GM21526 (cell line): ENCODE data around the gene HMHB1.

Experiments
- ATAC-seq: cut with Tn5 transposase; IDR thresholded peaks from one replicate; pipeline ENCODE4 v1.9.1; 2021; ENCODE audit warnings: moderate library complexity; ENCODE audit not compliant: unreplicated experiment, low FRiP score

HMHB1 gene

DNA sequence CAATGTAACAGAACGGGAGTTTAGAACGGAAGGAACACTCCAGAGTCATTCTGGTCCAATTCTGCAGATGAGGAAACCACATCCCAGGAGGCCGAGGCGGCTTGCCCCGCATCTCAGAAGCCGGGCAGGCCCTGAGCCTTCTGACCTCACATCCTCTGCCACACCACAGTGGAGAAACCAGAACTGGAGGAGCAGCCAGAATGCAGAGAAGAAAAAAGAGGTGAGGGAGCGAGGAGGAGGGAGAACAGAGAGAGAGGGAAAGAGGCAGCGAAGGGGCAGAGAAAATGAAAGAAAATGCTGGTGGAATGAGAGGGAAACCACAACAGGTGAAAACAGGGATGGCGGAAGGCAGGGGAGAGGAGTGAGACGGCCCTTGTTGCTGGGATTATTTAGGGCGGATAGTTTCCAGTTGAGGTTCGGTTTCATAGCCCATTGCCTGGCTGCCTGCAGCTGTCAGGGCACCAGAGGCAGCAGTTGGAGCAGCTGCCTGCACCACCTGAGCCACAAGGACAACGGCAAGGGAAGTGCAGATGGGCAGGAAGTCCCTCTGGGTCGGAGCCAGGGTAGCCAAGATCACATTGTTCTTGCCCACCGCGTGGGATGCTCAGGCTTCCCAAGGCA lies at the start of gene HMHB1:
HMHB1 (plus strand) TSS at position 77 of the 621 bp plus-strand sequence.
- ATAC-seq = no peak

DNA sequence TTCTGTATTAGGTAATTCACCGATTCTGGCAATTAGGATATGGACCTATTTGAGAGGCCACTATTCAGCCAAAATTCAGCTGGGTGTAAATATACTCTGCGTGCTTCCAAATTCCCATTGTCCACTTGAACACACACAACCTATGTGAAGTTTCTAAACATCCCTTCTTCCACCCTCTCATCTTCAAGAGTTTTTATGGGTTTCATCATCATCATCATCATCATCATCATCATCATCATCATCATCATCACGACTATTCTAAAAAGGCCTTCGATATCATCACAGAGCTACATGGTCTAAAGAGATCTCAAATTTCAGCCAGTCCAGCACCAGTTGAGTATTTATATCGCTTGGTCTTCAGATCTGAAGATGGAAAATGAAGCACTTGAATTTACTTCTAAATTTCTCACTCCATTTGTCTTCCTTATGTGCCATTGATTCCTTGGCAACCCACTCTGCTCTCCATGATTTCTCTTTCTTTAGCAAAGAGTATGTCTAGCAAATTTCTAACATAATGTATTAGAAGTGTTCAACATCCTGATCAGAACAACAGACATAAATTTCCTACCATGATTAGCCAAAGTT lies 49.2 kb upstream of the HMHB1 start:
- ATAC-seq = no peak

DNA sequence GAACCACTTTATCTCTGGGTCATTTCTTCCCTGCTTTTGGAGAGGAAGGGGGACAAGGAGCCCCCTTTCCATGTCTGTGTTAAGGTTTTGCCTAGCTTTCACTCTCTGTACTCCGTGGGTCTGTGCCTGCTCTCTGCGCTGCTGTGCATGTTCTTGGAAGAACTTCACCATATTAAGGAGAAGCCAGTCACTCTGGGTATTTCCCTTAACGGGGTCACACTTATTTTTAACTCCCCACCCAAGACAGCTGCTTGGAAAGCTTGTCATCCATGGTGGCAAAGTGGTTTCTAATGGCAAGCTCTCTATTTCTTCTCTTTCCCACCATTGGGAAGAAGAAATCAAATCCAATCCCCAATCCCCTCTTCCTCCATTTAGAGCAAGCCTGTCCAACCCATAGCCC lies 44.8 kb upstream of the HMHB1 start:
- no peak for ATAC-seq

DNA sequence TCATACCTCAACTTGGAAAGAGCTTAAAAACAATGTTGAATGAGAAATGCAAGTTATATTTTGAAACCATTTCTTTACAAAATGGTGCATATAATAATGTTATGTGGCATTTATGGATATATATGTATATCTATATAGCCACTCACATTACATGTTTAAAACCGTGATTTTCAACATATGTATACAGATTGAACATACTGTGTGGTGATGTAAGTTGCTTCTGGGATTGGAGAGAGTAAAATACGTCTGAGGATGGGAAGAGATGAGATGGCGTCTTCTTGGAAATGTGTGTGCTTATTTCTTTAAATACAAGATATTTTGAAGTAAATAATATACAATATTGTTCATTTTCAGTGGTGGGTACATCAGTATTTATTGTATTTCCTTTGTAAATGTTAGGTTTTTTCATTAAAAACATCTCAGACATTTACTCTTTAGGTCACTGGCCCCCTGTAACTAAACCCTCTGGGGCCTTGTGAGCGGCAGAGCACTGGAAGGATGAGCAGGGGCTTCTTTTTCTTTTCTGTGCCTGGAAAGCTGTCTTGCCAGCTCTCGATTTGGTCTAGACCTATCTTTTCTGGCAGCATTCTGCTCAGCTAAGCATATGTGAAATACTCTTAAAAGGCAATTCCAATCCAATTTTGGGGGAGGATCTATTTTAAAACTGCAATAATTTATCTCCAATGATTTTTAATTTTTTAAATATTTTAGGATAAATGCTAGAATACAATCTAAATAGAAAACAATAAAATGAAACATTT lies 42.8 kb upstream of the HMHB1 start:
- no peak for ATAC-seq

DNA sequence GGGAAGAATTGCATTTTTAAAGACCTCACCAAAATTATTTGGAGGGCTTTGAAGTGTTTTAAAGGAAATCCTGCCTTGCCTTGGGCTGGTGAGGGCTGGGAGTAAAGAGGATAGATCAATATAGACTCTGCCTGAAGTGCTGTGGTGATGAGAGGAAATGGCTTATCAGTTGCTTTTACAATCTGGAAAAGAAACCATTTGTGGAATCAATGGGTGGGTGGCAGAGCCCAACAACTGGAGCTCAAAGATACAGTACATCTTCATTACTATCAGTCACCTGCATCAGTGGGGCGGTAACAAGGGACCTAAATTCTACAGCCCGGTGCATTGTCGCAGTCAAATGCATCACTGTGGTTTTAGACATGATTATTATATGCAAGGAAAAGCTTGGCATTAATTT lies 41.5 kb upstream of the HMHB1 start:
- no peak for ATAC-seq

DNA sequence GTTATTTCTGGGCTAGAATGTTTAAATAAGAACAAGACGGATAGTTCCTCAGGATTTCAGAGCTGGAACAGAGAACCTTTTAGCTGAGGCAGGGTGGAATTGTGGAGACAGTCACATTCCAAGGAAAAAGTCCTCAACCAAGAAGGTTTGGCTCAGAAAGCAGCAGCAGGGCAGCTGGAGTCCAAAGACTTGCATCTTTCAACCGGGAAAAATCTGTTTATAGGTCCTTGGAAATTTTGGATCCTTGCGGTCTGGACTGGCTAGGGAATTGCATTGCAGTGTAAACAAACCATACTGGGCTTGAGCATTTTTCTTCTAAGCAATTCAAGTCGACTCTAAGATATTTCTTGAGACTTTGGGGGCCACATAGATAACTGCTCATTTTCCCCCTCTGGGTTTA lies 40.8 kb upstream of the HMHB1 start:
- ATAC-seq = no peak

DNA sequence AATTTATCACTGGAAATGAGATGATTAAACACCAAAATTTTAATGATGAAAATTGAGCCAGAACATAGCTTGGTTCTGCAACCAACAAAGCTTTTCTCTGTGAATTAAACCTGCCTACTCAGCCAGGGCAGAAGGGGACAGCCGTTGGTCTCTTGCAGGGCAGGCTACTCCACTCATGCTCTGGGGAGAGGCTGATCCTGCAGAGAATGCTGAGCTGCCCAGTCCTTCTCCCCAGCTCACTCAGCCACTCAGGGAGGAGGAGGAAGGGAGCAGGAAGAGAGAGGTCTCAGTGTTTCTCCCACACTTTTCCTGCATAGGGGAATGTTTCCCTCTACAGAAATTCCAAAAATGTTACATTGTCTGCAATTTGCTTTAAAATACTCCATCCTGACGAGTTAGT lies 40.4 kb upstream of the HMHB1 start:
- no peak for ATAC-seq

DNA sequence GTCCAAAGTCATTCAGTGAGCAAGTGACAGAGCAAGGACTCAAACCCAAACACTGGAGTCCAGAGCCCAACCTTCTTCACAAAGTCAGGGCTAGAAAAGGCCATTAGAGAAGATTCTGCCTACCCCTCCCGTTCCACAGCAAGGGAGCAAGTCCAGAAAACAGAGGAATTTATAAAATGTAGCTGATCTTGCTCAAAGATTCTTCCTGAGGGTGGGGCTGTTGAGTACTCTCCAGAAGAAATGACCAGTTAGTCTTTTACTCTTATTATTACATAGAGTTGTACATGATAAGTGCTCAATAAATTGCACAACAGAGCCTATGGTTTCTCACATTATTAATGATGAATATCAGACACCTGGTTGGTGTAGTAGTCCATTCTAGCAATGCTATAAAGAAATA lies 39.3 kb upstream of the HMHB1 start:
- no peak for ATAC-seq

DNA sequence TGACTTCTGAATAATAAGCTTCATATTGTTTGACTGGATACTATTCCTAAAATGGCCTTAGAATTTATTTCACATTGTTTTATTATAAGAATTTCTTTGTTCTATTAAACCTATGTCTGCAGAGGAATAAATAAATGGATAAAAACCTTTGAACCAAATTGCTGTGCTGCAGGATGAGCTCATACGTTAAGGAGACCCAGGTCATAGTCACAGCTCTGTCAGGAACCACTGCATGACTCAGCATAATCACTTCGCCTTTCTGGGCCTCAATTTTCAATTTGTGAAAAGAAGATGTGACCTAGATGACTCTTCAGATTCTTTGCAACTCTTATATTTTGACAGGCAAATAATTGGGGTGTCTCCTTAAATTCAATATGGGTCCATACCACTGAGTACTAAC lies 36.7 kb upstream of the HMHB1 start:
- ATAC-seq = no peak

DNA sequence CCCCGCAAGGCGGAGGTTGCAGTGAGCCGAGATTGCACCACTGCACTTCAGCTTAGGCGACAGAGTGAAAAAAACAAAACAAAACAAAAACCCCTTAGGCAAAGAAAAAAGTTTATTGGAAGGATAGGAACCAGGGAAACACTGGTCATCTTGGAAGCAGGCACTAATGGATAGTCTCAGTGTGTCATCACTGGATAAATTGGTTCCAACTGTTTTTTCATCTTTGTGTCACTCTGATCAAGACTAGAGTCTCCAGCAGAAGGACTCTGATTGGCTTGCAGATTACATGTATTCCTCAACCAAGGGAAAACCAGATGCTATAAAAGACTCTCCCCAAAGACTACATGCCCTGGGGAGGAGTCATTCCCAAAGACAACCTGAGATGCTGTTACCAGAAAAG lies 35.0 kb upstream of the HMHB1 start:
- ATAC-seq = no peak

DNA sequence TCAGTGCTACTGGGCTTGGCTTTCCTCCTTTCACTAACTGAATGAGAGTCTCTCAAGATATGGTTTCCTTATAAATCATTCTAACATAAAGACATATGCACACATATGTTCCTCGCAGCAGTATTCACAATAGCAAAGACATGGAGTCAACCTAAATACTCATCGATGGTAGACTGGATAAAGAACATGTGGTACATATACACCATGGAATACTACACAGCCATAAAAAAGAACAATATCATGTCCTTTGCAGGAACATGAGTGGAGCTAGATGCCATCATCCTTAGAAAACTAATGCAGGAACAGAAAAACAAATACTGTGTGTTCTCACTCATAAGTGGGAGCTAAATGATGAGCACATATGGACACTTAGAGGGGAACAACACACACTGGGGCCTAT lies 32.5 kb upstream of the HMHB1 start:
- ATAC-seq = no peak

DNA sequence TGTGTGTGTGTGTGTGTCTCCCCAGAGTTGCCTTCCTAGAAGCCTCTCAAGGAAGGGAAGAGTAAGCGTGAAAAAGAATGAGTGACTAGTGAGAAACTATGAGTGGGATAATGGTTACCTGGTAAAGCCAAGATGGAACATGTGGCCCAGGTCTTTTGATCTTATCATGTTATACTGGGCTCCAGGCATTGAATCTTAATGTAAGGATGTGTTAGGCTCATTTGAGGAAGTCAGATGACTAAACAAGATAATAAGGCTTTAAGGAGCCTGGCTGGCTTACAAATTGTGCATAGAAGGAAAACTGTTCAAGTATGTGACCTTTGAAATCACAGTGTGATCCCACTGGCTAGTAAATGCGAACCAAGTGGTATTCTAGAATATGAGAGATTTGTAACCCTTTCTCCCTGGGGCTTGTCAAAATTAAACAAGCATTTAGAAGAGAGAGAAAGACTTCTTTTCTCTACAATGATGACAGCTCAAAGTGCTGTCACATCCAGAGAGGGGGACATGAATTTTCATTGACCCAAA lies 29.9 kb upstream of the HMHB1 start:
- ATAC-seq = no peak

DNA sequence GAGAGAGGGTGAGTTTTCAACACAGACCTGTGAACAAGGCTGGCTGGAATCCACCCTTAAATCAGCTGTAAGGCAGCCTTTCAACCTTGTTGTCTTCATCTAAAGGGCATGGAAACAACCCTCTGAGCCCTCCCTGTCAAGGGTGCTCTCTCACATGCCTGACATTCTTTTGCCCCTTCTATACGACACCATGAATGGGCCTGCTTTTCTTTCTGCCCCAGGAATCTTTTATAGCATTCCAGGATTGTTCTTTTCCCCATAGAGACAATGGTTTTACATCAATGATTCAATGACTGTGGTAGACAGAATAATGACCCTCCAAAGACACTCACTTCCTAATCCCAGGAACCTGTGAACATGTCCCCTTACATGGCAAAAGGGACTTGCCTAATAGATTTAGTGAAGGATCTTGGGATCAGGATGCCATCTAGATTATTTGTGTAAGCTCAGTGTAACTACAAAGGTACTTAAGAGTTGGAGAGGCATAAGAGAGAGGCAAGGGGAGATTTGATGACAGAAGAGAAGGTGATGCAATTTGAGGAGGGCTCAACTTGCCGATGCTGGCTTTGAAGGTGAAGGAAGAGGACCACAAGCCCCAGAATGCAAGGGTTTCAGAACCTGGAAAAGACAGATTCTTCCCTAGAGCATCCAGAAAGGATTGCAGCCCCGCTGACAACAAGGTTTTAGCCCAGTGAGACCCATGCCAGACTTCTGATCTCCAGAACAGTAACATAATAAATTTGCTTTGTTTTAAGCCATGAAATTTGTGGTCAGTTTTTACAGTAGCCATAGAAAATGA lies 29.2 kb upstream of the HMHB1 start:
- no peak for ATAC-seq

DNA sequence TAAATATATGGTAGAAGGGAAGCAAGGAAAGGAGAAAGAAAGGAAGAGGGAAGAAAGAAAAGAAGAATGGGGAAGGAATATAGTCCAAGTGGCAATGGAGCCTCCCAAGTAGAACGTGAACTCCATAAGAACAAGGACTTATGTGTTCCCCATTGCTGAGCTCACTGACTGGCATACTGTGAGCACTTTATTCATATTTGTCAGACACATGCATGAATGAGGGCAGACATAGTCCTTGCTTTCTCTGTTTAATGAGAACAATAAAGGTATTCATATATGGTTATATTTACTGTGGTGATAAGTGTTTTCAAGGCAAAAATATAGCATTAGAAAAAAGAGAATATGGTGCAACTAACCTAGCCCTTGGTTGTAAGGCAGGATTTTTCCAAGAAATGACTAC lies 23.6 kb upstream of the HMHB1 start:
- no peak for ATAC-seq

DNA sequence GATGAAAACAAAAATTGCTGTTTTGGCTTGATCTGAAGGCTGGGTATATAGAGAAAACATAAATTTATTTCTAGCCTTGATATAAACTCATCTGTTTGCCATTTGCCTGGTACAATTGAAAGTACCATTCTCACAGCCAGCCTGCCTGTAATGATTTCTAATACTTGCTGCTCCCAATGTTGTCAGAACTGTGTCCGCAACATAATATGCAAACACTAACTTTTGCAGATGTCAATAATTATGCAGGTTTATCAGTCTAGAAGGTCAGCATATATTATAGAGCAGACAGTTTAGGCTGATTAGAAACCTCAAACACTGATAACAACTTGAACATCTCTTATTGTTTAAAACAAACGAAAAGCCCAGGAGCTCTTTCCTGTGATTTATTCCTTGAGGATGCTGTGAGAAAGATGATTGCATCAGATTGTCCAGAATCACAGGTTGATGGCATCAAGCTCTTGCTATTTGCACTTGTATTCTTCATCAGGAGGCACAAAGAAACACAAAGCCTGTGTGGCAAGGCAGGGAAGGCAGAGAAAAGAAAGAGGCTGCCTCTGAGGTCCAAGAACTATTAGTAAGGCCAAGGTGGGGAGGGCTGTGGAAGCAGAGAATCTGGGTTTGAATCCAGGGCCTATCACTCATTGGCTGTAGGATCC lies 21.4 kb upstream of the HMHB1 start:
- no peak for ATAC-seq

DNA sequence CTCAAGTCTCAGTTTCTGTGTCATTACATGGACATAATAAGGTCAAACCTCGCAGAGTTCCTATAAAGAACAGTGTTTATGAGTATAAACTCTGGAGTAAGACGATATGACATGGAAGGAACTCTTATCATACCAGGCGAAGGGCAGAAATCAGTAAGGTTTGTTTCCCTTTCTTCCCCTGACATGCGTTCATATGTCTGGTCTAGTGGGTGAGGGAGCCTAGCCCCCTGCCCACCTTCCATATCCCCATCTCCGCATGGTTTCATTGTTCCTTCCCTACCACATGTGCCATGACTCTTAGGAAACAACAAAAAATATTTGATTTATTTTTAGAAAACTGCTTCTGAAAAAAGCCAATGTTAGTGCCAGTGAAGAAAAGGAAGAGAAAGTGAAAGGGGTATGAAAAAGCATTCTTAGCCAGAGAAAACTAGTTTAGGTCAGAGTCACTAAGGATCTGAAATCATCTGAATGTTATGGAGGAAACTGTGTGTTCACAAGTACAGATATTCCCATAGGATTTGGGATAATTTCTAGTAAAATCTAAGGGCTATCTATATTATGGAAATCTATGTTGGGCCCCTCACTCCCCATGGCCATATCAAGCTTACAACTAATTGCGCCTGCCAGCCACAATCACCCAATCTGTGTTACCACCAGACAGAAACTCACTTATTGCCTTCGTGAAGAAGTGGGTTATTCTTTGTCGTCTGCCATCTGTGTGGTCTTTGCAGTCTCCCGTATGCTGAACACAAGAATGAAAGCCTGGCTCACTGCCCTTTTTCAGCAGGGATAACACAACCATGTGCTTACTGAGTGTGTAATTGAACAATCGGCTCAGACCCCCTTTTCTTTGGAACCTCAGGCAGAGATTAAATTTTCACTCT lies 19.9 kb upstream of the HMHB1 start:
- no peak for ATAC-seq

DNA sequence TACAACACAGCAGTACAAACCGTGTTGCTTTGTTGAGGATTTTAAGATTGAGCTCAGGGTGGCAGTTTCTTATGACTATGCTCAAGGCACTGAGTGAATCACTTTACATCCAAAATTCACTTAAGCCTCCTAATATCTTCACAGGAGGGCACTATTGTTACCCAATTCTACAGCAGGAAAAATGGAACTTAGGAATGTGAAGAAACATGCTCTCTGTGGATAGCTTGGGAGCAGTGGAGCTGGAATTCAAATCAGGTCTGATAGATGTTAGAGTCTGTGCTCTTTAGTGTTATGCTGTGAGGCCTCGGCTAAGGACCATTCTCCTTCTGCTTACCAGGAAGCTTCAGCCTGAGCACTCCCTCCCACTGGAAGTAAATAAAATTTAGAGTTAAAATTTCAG lies 18.7 kb upstream of the HMHB1 start:
- ATAC-seq = no peak

DNA sequence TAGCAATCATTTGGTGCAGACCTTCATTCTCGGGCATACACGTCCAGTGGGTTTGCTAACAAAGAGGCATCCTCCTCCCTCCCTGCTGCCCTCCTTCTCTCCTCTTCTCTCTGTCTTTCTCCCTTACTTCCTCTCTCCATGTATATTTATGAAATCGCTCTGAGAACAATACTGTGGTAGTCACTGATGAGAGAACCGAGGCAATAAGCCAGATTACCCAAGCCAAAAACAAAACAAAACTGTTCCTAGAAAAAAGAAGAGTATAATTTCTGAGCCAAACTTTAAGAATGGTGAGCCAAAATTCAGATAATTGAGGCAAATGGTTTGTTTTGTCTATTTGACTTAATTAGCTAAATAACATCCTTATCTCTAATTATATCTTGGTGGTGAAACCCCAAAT lies 15.8 kb upstream of the HMHB1 start:
- no peak for ATAC-seq

DNA sequence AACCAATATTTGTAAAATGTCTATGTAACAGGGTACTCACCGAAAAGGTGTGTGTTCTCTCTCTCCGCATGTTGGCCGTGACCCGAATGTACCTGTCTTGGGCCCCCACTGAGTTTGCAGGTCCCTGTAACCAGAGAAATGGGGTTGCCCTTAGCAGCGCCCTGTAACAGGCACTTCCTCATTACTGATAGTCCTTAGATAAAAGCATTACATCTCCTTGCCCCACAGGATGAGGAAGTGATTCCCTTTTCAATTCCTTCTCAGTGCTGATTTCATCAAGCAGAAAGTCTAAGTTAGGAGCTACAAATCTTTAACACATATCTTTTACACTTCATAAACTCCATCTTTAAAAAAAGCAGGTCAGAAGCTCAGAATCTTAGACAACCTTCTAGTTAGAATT lies 15.2 kb upstream of the HMHB1 start:
- ATAC-seq = no peak

DNA sequence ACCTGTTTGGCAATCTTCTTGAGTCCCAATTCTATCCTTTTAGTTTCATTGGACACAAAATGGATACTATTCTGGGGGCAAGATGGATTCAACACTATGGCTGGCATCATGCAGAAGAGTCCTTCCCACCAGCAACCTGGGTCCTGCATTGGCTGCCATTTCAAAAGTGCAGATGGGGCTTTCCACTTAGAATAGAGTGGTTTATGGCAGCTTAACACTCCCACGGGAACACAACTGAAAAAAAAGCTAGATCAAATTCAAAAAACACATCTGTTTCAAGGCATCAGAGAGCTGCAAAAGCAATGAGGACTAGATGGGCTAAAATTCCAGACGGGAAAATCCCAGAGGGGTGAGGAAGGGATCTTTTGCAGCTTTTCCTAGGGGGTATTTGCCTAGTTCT lies 11.2 kb upstream of the HMHB1 start:
- ATAC-seq = no peak
